Limb (tissue), 2 donors: ENCODE data around the gene SPECC1L.

Experiments
- DNase-seq, 2 donors: peaks; one replicate each; pipeline ENCODE4 v3.0.0-alpha.2; 2016; ENCODE audit errors: extremely low spot score in 2 of 2

Gene SPECC1L

GRCh38 chr22:24358105-24358836 is 87.6 kb downstream of the SPECC1L start:
- no peak for DNase-seq

GRCh38 chr22:24359452-24360120 is 89.0 kb downstream of the SPECC1L start:
- DNase-seq: no peak

GRCh38 chr22:24361976-24362646 is 91.5 kb downstream of the SPECC1L start:
- no peak for DNase-seq

DNA sequence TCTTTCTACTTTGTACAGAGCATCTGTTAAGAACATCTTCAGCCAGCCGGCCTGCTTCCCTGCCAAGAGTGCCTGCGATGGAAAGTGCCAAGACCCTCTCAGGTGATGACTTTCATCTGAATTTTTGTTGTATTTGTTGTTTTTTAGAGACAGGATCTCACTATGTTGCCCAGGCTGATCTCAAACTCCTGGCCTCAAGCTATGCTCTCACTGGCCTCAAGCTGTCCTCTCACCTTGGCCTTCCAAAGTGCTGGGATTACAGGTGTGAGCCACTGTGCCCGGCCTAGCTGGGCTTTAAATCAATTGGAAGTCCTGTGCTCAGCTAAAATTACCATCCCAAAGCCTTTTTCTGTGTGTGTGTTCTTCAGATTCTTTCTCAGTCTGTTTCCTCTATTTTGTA is 92.6 kb downstream of the SPECC1L start:
- no peak for DNase-seq

DNA sequence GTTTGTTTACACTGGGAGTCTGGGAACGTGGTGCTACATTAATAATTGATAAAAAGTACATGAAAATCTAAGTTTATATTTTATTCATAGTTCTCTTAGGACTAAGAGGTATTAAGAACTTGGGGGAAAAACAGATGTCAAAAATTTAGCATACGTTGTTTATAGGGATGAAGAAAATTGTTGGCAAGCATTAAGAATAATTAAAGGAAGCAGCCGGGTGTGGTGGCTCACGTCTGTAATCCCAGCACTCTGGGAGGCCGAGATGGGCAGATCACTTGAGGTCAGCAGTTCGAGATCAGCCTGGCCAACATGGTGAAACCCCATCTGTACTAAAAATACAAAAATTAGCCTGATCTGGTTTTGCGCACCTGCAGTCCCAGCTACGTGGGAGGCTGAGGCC is 96.1 kb downstream of the SPECC1L start:
- DNase-seq: no peak

DNA sequence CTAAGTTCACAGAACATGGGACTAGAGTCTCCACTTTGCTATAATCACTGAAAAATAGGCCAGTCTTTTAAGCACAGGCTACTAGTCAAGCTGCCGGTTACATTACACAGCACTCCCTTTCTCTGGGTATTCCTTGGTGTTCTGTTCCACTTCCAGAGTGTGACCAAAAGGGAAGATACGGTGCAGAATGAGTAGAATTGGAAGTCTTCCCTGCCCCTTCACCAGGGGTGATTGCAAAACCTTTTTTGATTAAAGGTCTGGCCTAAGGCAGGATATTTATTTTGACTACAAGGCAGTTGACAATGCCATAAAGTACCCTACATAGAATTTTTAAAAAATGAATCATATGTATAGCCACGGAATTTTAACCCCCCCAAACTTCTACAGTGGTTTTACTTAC is 97.2 kb downstream of the SPECC1L start:
- no peak for DNase-seq

DNA sequence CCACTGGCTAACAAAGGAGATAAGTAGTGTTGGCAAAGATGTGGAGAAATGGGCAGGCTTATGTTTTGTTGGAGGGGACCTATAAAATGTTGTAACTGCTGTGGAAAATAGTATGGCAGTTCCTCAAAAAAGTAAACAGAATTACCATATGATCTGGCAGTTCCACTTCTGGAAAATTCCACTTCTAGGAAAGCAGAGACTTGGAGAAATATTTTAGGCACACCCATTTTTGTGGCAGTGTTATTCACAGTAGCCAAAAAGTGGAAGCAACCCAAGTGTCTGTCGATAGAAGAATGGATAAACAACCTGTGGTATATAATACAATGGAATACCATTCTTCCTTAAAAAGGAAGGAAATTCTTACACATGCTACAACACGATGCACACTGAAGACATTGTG is 99.8 kb downstream of the SPECC1L start:
- no peak for DNase-seq

DNA sequence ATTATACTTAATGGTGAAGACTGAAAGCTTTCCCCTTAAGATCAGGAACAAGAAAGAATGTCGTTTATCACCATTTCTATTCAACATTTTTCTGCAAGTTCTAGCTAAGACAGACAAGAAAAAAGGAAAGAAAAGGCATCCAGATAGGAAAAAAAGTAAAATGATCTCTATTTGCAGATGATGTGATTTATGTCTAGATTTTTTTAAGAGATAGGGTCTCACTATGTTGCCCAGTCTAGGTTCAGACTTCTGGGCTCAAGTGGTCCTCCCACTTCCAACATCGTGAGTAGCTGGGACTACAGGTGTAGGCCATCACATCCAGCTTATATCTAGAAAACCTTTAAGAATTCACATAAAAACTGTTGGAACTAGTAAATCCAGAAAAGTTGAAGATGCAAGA is 105.4 kb downstream of the SPECC1L start:
- no peak for DNase-seq

GRCh38 chr22:24376586-24376985 is 106.0 kb downstream of the SPECC1L start:
- DNase-seq: no peak

DNA sequence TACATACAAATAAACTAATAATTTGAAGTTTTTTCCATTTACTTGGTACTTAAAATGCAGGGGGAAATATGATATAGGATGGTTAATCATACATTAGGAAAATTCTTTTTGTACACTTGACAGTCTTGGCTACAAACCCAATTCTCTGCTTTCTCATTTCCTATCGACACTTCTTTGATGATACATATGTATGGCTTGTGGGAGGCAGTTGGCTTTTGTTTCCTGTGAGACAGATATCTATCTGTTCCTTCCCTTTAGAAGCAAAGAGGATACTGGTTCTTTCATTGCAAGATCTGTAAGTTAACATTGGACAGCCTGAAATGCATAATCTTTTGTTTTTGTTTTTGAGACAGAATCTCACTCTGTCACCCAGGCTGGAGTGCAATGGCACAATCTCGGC is 108.9 kb downstream of the SPECC1L start:
- no peak for DNase-seq

- DNase-seq: no peak
These were observed 109.7 kb downstream of the SPECC1L start for GRCh38 chr22:24380220-24380904.

- DNase-seq: no peak
These were observed 110.2 kb downstream of the SPECC1L start for GRCh38 chr22:24380905-24381230.

GRCh38 chr22:24383061-24383460 is 112.4 kb downstream of the SPECC1L start:
- DNase-seq: no peak

- no peak for DNase-seq
These were observed 113.5 kb downstream of the SPECC1L start for GRCh38 chr22:24384131-24384530.

DNA sequence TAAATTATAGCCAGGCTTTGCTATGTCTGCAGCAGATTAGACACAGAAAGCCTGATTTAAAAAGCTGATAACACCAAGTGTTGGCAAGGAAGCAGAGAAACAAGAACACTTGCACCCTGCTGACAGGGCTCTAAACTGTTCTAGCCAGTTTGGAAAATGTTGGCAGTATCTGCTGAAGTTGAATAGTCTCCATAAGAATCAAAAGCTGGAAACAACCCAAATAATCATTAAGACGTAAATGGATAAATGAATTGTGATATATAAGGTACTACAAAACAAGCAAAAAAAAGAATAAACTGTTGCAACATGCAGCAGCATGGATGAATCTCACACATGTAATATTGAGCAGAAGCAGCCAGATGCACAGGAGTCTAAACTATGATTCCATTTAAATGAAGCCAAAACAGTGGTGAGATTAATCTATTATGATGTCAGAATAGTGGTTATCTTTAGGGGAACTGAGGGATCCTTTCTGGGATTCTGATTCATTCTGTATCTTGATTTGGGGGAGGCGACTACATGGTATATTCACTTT is 116.4 kb downstream of the SPECC1L start:
- no peak for DNase-seq

DNA sequence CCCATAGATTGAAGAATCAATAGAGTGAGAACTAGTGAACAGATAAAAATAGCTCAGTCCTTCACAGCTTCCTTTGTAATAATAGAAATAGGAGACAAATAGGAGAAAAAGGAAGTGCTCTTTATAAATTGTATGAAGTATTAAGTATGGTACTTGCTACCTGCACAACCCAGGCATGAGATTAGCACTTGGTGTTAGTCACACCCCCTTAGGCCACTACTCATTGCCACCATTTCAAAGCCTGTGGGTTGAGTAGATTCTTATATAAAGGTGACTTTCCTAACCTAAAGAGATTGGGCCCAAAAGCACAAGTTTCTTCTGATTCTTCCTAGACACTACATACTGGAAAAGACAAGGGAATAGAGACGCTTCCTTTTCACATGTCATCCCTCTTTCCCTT is 119.0 kb downstream of the SPECC1L start:
- DNase-seq: no peak

- no peak for DNase-seq
These were observed 119.5 kb downstream of the SPECC1L start for GRCh38 chr22:24390156-24390555.

GRCh38 chr22:24390576-24390975 is 119.9 kb downstream of the SPECC1L start:
- no peak for DNase-seq

DNA sequence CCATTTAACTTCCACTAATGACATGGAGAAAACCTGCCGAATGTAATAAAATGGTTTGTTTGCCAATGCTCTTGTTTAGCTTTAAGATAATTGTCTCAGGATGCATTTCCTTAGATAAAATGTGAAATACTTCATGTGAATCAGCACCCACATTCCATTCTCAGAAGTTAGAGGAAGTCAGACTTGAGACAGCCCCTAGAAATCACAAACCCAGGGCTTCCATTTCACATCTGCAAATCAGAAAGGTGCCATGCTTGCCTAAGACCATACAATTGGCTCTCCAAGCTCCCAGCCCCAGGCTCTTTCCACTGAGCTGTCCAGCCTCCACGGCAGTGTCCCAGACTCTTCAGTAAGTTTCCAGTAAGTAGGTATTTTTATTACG is 121.2 kb downstream of the SPECC1L start:
- no peak for DNase-seq

- no peak for DNase-seq
These were observed 121.7 kb downstream of the SPECC1L start for GRCh38 chr22:24392218-24392931.

DNA sequence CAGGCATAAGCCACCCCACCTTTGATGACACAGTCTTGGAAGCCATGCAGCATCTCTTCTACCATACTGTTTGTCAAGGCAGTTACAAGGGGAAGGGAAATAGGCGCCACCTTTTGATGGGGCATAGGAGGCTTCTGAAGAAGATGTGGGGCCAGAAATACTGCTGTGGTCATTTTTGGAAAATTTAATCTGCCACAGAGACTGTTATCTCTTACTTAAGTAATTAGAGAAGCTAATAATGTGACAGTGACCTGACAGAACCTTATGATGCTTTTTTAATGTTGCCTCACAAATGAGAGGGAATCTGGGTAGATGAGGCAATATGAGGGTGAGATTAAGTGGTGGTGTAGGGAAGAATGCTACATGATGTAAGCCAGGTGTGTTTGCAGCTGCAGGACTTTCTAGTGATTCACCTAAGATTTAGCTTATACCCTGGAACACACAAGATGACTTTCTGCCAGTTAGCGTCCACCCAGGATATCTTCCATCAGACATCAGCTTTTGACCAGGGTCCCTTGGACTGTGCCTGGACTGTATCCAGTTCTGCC is 122.5 kb downstream of the SPECC1L start:
- DNase-seq: no peak
